PC-9 (cell line): ENCODE data around the gene SLC9A3.

Experiments used
- CTCF ChIP-seq: fragments of 200-600 bp; sonication (generic); conservative IDR thresholded peaks from 2 replicates; pipeline ENCODE4 v1.6.1; 2017; ENCODE audit warnings: mixed run types, antibody characterized with exemption, mild to moderate bottlenecking, moderate library complexity
- EZH2 ChIP-seq: fragments of 200-600 bp; sonication (generic); IDR thresholded peaks from 2 replicates; pipeline ENCODE4 v1.8.0; 2017; ENCODE audit warnings: antibody characterized with exemption, low read depth

GRCh38 chr5:472656-473550 lies 51.3 kb downstream of the SLC9A3 start:
- TF ChIP-seq CTCF, result no peak
- TF ChIP-seq EZH2, result no peak
